GM23338 (cell line): ENCODE measurements around the gene TM9SF2. TPM values are rescaled to one million over a fixed set of nuclear protein-coding genes. Genes with fewer than 3 reads are reported as not detected.

Experiments used
- ATAC-seq: fragments of 200-7000 bp; cut with Tn5 transposase; 3 replicates; pipeline ENCODE4 v1.9.1; 2020
- DNase-seq: peaks from one replicate; pipeline ENCODE4 v3.0.0-alpha.2; 2015; ENCODE audit warnings: low spot score
- H2AFZ ChIP-seq: fragments of 200-600 bp; sonication (generic); 2 replicates; pipeline ENCODE4 v1.8.0; 2016; ENCODE audit warnings: antibody characterized with exemption, mild to moderate bottlenecking, moderate library complexity
- H3F3A ChIP-seq: fragments of 200-600 bp; sonication (generic); replicated peaks from 2 replicates; pipeline ENCODE4 v1.8.0; 2017; ENCODE audit warnings: antibody characterized with exemption, mixed run types, low read depth
- H3K27ac ChIP-seq: fragments of 200-600 bp; sonication (generic); 2 replicates; pipeline ENCODE4 v1.6.1; 2016; ENCODE audit warnings: low read depth
- H3K27me3 ChIP-seq: fragments of 200-600 bp; sonication (generic); 2 replicates; pipeline ENCODE4 v1.8.0; 2016; ENCODE audit warnings: mild to moderate bottlenecking, mixed run types, moderate library complexity; ENCODE audit not compliant: insufficient read depth
- H3K36me3 ChIP-seq: fragments of 200-600 bp; sonication (generic); 2 replicates; pipeline ENCODE4 v1.8.0; 2016; ENCODE audit warnings: mild to moderate bottlenecking; ENCODE audit not compliant: insufficient read depth
- H3K4me1 ChIP-seq: fragments of 200-600 bp; sonication (generic); 2 replicates; pipeline ENCODE4 v1.8.0; 2016; ENCODE audit warnings: mild to moderate bottlenecking, moderate library complexity; ENCODE audit not compliant: insufficient read depth
- H3K4me2 ChIP-seq: fragments of 200-600 bp; sonication (generic); 2 replicates; pipeline ENCODE4 v1.7.1; 2017; ENCODE audit warnings: mixed run types
- H3K4me3 ChIP-seq: fragments of 200-600 bp; sonication (generic); 2 replicates; pipeline ENCODE4 v1.6.1; 2016; ENCODE audit warnings: mixed run types
- H3K79me2 ChIP-seq: fragments of 200-600 bp; sonication (generic); replicated peaks from 2 replicates; pipeline ENCODE4 v1.8.0; 2017; ENCODE audit warnings: mild to moderate bottlenecking; ENCODE audit not compliant: insufficient read depth
- H3K9me2 ChIP-seq: fragments of 200-600 bp; sonication (generic); 2 replicates; pipeline ENCODE4 v1.8.0; 2017; ENCODE audit not compliant: insufficient read depth
- H4K20me1 ChIP-seq: fragments of 200-600 bp; sonication (generic); replicated peaks from 2 replicates; pipeline ENCODE4 v1.8.0; 2017; ENCODE audit warnings: mild to moderate bottlenecking; ENCODE audit not compliant: insufficient read depth
- H3K27ac Mint-ChIP-seq: 2 replicates; pipeline ENCODE4 v1.8.0; 2020; ENCODE audit warnings: inconsistent platforms, mild to moderate bottlenecking, moderate library complexity, mixed read lengths
- H3K27me3 Mint-ChIP-seq: 3 replicates; pipeline ENCODE4 v1.8.0; 2022; ENCODE audit warnings: low read depth, mild to moderate bottlenecking, moderate library complexity, mixed read lengths, inconsistent platforms; ENCODE audit not compliant: insufficient read depth, poor library complexity
- H3K36me3 Mint-ChIP-seq: 3 replicates; pipeline ENCODE4 v1.8.0; 2021; ENCODE audit warnings: low read depth, mild to moderate bottlenecking, inconsistent platforms, moderate library complexity, mixed read lengths
- H3K4me1 Mint-ChIP-seq: 3 replicates; pipeline ENCODE4 v1.8.0; 2020; ENCODE audit warnings: mild to moderate bottlenecking, inconsistent platforms, mixed read lengths
- H3K4me3 Mint-ChIP-seq: 3 replicates; pipeline ENCODE4 v1.8.0; 2021; ENCODE audit warnings: moderate library complexity, mild to moderate bottlenecking, inconsistent platforms, mixed read lengths
- H3K9me3 Mint-ChIP-seq: 3 replicates; pipeline ENCODE4 v1.8.0; 2020; ENCODE audit warnings: moderate library complexity, mild to moderate bottlenecking, inconsistent platforms, mixed read lengths
- CREB1 ChIP-seq: fragments of 250-450 bp; sonication (Bioruptor Pico); IDR thresholded peaks from 2 replicates; pipeline ENCODE4 v1.5.0; 2020; ENCODE audit warnings: low read depth, mild to moderate bottlenecking, moderate library complexity
- CTCF ChIP-seq, 2 experiments: fragments of 200-600 bp in 1 of 2; sonication (generic) in 1 of 2; conservative IDR thresholded peaks; 2 replicates each; pipeline versions ENCODE4 v1.5.1 to v1.6.1; 2016 to 2017; ENCODE audit warnings: antibody characterized with exemption in 2 of 2, low read depth in 2 of 2, mild to moderate bottlenecking in 2 of 2, moderate library complexity in 1 of 2
- ETS1 ChIP-seq: IDR thresholded peaks from 2 replicates; pipeline ENCODE4 v1.6.1; 2016; ENCODE audit warnings: antibody characterized with exemption
- EZH2 ChIP-seq: fragments of 200-600 bp; sonication (generic); IDR thresholded peaks from one replicate; pipeline ENCODE4 v1.8.0; 2017; ENCODE audit warnings: antibody characterized with exemption, mild to moderate bottlenecking, low read depth; ENCODE audit not compliant: unreplicated experiment
- EZH2phosphoT487 ChIP-seq: fragments of 200-600 bp; sonication (generic); IDR thresholded peaks from one replicate; pipeline ENCODE4 v1.8.1; 2018; ENCODE audit warnings: antibody characterized with exemption; ENCODE audit not compliant: unreplicated experiment
- JUNB ChIP-seq: IDR thresholded peaks from one replicate; pipeline ENCODE4 v1.6.1; 2016; ENCODE audit warnings: antibody characterized with exemption; ENCODE audit not compliant: unreplicated experiment
- NANOG ChIP-seq: IDR thresholded peaks from 2 replicates; pipeline ENCODE4 v1.6.1; 2016; ENCODE audit warnings: antibody characterized with exemption, borderline replicate concordance
- POLR2AphosphoS5 ChIP-seq: IDR thresholded peaks from 2 replicates; pipeline ENCODE4 v1.6.1; 2016; ENCODE audit warnings: antibody characterized with exemption, low read depth
- REST ChIP-seq: IDR thresholded peaks from one replicate; pipeline ENCODE4 v1.6.1; 2018; ENCODE audit warnings: antibody characterized with exemption; ENCODE audit not compliant: unreplicated experiment
- STAT1 ChIP-seq: IDR thresholded peaks from one replicate; pipeline ENCODE4 v1.6.1; 2016; ENCODE audit warnings: antibody characterized with exemption; ENCODE audit not compliant: unreplicated experiment
- ZNF114 ChIP-seq: fragments of 250-450 bp; sonication (Bioruptor Pico); IDR thresholded peaks from 2 replicates; pipeline ENCODE4 v1.5.0; 2020; ENCODE audit warnings: mild to moderate bottlenecking, moderate library complexity
- ZNF331 ChIP-seq: fragments of 250-450 bp; sonication (Bioruptor Pico); IDR thresholded peaks from 2 replicates; pipeline ENCODE4 v1.5.0; 2020; ENCODE audit warnings: low read depth, mild to moderate bottlenecking, moderate library complexity
- polyA plus RNA-seq: library from polyadenylated mRNA; unstranded; fragments of >200 nt; fragmentation: Nextera tagmentation; extraction: Ambion mirVana; gene quantifications from 2 replicates; pipeline ENCODE4 v1.2.1, GENCODE V29; 2016
- total RNA-seq: library from RNA; depleted of rRNA; stranded (reverse); fragments of >200 nt; shearing (Covaris generic); gene quantifications from 2 replicates; pipeline ENCODE4 v1.2.3, GENCODE V29; 2014
- TF ChIP-seq, protein P1 (sequence below): fragments of 250-450 bp; sonication (Bioruptor Pico); IDR thresholded peaks from 2 replicates; pipeline ENCODE4 v1.5.0; 2020; ENCODE audit warnings: mild to moderate bottlenecking, moderate library complexity

TM9SF2 gene
- total and polyA plus RNA-seq, 2 experiments from 2014 or later: 50.5 to 115 TPM

DNA sequence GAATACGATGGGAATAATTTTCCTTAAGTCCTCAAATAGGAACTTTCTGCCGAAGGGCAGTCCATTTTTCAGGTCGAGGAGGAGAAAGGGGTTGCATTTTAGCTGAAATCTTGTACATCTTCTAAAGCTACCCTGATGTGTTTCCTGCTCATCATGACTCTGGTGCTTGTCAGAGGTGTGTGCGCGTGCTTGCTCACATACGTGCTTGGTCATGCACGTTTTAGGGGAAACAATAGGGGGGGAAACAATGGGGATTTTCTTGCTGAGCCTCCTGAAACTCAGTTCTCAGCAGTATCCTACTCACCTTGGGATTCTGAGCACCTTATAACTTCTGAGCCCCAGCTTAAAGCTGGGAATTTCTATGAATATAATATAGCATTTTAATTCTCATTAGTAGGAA is 44.7 kb downstream of the TM9SF2 start:
- Histone ChIP-seq H3K4me3 (no peak overlapping the region), H2AFZ (no peak overlapping the region), H3K4me2 (no peak overlapping the region), H4K20me1 (no peaks in the 10 kb centered on the region), H3K79me2 (no peaks in the 10 kb centered on the region), H3K27me3 (no peaks in the 10 kb centered on the region), H3K9me2 (no peaks in the 10 kb centered on the region), H3K27ac (peak overlapping the region; percentile 46; the same call in 1 of the 2 replicates), H3K36me3 (peaks cover 22% of the 10 kb centered on the region; the same call in 1 of the 2 replicates), H3K4me1 (no peaks in the 10 kb centered on the region), H3F3A (peaks cover 5% of the 10 kb centered on the region; the same call in 1 of the 2 replicates)
- no peak for DNase-seq
- ATAC-seq: no peak
- H3K27ac Mint-ChIP-seq: peak overlapping the region; percentile 10; the same call in 1 of the 2 replicates
- no peaks in the 10 kb centered on the region for H3K9me3 Mint-ChIP-seq
- no peaks in the 10 kb centered on the region for H3K4me1 Mint-ChIP-seq
- TF ChIP-seq CTCF (conservative IDR thresholded peaks at IDR 0.05; ENCODE audit: low read depth in 2 of 2) (no peak), NANOG (no peak), STAT1 (no peak), REST (no peak), EZH2 (no peak), ZNF331 (CRISPR knock-in tag) (no peak), ZNF114 (no peak), EZH2phosphoT487 (no peak), ETS1 (no peak), POLR2AphosphoS5 (no peak), CREB1 (no peak), JUNB (no peak)
- TF ChIP-seq, protein P1, sequence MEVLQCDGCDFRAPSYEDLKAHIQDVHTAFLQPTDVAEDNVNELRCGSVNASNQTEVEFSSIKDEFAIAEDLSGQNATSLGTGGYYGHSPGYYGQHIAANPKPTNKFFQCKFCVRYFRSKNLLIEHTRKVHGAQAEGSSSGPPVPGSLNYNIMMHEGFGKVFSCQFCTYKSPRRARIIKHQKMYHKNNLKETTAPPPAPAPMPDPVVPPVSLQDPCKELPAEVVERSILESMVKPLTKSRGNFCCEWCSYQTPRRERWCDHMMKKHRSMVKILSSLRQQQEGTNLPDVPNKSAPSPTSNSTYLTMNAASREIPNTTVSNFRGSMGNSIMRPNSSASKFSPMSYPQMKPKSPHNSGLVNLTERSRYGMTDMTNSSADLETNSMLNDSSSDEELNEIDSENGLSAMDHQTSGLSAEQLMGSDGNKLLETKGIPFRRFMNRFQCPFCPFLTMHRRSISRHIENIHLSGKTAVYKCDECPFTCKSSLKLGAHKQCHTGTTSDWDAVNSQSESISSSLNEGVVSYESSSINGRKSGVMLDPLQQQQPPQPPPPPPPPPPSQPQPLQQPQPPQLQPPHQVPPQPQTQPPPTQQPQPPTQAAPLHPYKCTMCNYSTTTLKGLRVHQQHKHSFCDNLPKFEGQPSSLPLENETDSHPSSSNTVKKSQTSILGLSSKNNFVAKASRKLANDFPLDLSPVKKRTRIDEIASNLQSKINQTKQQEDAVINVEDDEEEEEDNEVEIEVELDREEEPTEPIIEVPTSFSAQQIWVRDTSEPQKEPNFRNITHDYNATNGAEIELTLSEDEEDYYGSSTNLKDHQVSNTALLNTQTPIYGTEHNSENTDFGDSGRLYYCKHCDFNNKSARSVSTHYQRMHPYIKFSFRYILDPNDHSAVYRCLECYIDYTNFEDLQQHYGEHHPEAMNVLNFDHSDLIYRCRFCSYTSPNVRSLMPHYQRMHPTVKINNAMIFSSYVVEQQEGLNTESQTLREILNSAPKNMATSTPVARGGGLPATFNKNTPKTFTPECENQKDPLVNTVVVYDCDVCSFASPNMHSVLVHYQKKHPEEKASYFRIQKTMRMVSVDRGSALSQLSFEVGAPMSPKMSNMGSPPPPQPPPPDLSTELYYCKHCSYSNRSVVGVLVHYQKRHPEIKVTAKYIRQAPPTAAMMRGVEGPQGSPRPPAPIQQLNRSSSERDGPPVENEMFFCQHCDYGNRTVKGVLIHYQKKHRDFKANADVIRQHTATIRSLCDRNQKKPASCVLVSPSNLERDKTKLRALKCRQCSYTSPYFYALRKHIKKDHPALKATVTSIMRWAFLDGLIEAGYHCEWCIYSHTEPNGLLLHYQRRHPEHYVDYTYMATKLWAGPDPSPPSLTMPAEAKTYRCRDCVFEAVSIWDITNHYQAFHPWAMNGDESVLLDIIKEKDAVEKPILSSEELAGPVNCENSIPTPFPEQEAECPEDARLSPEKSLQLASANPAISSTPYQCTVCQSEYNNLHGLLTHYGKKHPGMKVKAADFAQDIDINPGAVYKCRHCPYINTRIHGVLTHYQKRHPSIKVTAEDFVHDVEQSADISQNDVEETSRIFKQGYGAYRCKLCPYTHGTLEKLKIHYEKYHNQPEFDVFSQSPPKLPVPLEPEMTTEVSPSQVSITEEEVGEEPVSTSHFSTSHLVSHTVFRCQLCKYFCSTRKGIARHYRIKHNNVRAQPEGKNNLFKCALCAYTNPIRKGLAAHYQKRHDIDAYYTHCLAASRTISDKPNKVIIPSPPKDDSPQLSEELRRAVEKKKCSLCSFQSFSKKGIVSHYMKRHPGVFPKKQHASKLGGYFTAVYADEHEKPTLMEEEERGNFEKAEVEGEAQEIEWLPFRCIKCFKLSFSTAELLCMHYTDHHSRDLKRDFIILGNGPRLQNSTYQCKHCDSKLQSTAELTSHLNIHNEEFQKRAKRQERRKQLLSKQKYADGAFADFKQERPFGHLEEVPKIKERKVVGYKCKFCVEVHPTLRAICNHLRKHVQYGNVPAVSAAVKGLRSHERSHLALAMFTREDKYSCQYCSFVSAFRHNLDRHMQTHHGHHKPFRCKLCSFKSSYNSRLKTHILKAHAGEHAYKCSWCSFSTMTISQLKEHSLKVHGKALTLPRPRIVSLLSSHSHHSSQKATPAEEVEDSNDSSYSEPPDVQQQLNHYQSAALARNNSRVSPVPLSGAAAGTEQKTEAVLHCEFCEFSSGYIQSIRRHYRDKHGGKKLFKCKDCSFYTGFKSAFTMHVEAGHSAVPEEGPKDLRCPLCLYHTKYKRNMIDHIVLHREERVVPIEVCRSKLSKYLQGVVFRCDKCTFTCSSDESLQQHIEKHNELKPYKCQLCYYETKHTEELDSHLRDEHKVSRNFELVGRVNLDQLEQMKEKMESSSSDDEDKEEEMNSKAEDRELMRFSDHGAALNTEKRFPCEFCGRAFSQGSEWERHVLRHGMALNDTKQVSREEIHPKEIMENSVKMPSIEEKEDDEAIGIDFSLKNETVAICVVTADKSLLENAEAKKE (CRISPR knock-in tag): no peak
- no peaks in the 10 kb centered on the region for H3K27me3 Mint-ChIP-seq
- no peak overlapping the region for H3K4me3 Mint-ChIP-seq
- H3K36me3 Mint-ChIP-seq: peaks cover 53% of the 10 kb centered on the region
